CD14-positive monocyte (primary cell): Measurements from ENCODE around the gene PIP5K1B. TPM values are rescaled to one million over a fixed set of nuclear protein-coding genes. Genes with fewer than 3 reads are reported as not detected.

Experiments used
- DNase-seq, 3 donors: peaks; one replicate each; pipeline ENCODE4 v3.0.0-alpha.2; 2011 to 2022
- H2AFZ ChIP-seq: 2 replicates; pipeline ENCODE4 v1.6.0; 2012; ENCODE audit warnings: mild to moderate bottlenecking, low read depth, low read length, inconsistent platforms; ENCODE audit not compliant: insufficient read depth, poor library complexity, severe bottlenecking
- H3K27ac ChIP-seq, 2 donors: 1 replicate in 1 of 2; 2 replicates in 1 of 2; pipeline ENCODE4 v1.5.1; 2012 to 2013; ENCODE audit warnings: low read length in 2 of 2, control low read depth in 1 of 2, inconsistent platforms in 1 of 2, low read depth in 1 of 2, mild to moderate bottlenecking in 1 of 2
- H3K27me3 ChIP-seq, 2 donors: one replicate each; pipeline versions ENCODE4 v1.6.0 to v1.6.1; 2011 to 2013; ENCODE audit warnings: low read length in 2 of 2; ENCODE audit not compliant: control insufficient read depth in 2 of 2, insufficient read depth in 2 of 2
- H3K36me3 ChIP-seq, 2 donors: replicated peaks in 1 of 2; 1 replicate in 1 of 2; 2 replicates in 1 of 2; pipeline versions ENCODE4 v1.5.1 to v1.6.1; 2012 to 2013; ENCODE audit warnings: low read length in 2 of 2, control low read depth in 1 of 2, inconsistent platforms in 1 of 2, mild to moderate bottlenecking in 1 of 2; ENCODE audit not compliant: insufficient read depth in 2 of 2, control insufficient read depth in 1 of 2
- H3K4me1 ChIP-seq, 2 donors: 1 replicate in 1 of 2; 2 replicates in 1 of 2; pipeline versions ENCODE4 v1.5.1 to v1.6.1; 2012 to 2013; ENCODE audit warnings: low read length in 2 of 2, control low read depth in 1 of 2, inconsistent platforms in 1 of 2, mild to moderate bottlenecking in 1 of 2, moderate library complexity in 1 of 2; ENCODE audit not compliant: insufficient read depth in 2 of 2, control insufficient read depth in 1 of 2
- H3K4me2 ChIP-seq: replicated peaks from 2 replicates; pipeline ENCODE3; 2012; ENCODE audit warnings: low read length, moderate library complexity, mild to moderate bottlenecking; ENCODE audit not compliant: poor library complexity, severe bottlenecking; ENCODE audit errors: extremely low read depth
- H3K4me3 ChIP-seq, 3 experiments: fragments of 200-600 bp in 1 of 3; sonication (generic) in 1 of 3; replicated peaks in 1 of 3; 1 replicate in 2 of 3; 2 replicates in 1 of 3; pipeline ENCODE4 v1.5.1; 2011 to 2013; ENCODE audit warnings: low read length in 3 of 3, mild to moderate bottlenecking in 3 of 3, control low read depth in 2 of 3, low read depth in 2 of 3, inconsistent platforms in 1 of 3, moderate library complexity in 1 of 3
- H3K79me2 ChIP-seq: 2 replicates; pipeline ENCODE4 v1.6.0; 2012; ENCODE audit warnings: mild to moderate bottlenecking, control low read depth, inconsistent platforms, low read length, moderate library complexity; ENCODE audit not compliant: insufficient read depth
- H3K9ac ChIP-seq: 2 replicates; pipeline ENCODE4 v1.6.0; 2017; ENCODE audit warnings: low read length, mild to moderate bottlenecking; ENCODE audit not compliant: insufficient read depth, poor library complexity, severe bottlenecking
- H3K9me3 ChIP-seq, 2 donors: replicated peaks in 1 of 2; 1 replicate in 1 of 2; 2 replicates in 1 of 2; pipeline versions ENCODE4 v1.5.1 to v1.6.1; 2012 to 2013; ENCODE audit warnings: low read length in 2 of 2, control low read depth in 1 of 2; ENCODE audit not compliant: control insufficient read depth in 1 of 2, insufficient read depth in 1 of 2
- H4K20me1 ChIP-seq: 2 replicates; pipeline ENCODE4 v1.6.0; 2012; ENCODE audit warnings: mild to moderate bottlenecking, low read length, control low read depth, moderate library complexity; ENCODE audit not compliant: insufficient read depth
- H3K27ac Mint-ChIP-seq, 7 donors: one replicate each; pipeline ENCODE4 v1.8.0; 2020; ENCODE audit warnings: mild to moderate bottlenecking in 7 of 7, mixed read lengths in 7 of 7, moderate library complexity in 6 of 7, inconsistent platforms in 2 of 7
- H3K27me3 Mint-ChIP-seq, 3 donors: one replicate each; pipeline ENCODE4 v1.8.0; 2021 to 2022; ENCODE audit warnings: low read depth in 3 of 3, mild to moderate bottlenecking in 3 of 3, mixed read lengths in 3 of 3, moderate library complexity in 3 of 3, inconsistent platforms in 1 of 3
- H3K36me3 Mint-ChIP-seq, 2 donors: one replicate each; pipeline ENCODE4 v1.8.0; 2020; ENCODE audit warnings: mixed read lengths in 2 of 2, inconsistent platforms in 1 of 2, mild to moderate bottlenecking in 1 of 2
- H3K4me1 Mint-ChIP-seq: one replicate; pipeline ENCODE4 v1.8.0; 2020; ENCODE audit warnings: mild to moderate bottlenecking, mixed read lengths
- H3K4me3 Mint-ChIP-seq, 2 donors: one replicate each; pipeline ENCODE4 v1.8.0; 2020; ENCODE audit warnings: mild to moderate bottlenecking in 2 of 2, mixed read lengths in 2 of 2, moderate library complexity in 1 of 2
- H3K9me3 Mint-ChIP-seq, 7 donors: one replicate each; pipeline ENCODE4 v1.8.0; 2020 to 2022; ENCODE audit warnings: mixed read lengths in 7 of 7, mild to moderate bottlenecking in 6 of 7, moderate library complexity in 6 of 7, inconsistent platforms in 2 of 7
- WGBS: methylation state at CpG from one replicate; pipeline ENCODE4 v1.1.5; 2013; ENCODE audit warnings: missing lambda C conversion rate; ENCODE audit not compliant: insufficient coverage; 5-methylcytosine and 5-hydroxymethylcytosine counted together
- intact Hi-C, 2 donors: fragments of 100-400 bp; cut with micrococcal nuclease; formaldehyde crosslinking; loops; one replicate each; pipeline versions ENCODE4 v1.15.0 to v1.15.1; 2023
- polyA plus RNA-seq, 3 donors: library from polyadenylated mRNA; depleted of rRNA in 1 of 3; unstranded in 2 of 3; stranded (reverse) in 1 of 3; fragments of 300-500 nt in 2 of 3; fragments of >200 nt in 1 of 3; fragmentation: Illumina TruSeq in 2 of 3; gene quantifications; 1 replicate in 2 of 3; 2 replicates in 1 of 3; pipeline ENCODE4 v1.2.3, GENCODE V29; 2012 to 2021
- TF ChIP-seq, protein P1 (sequence below): fragments of 200-600 bp; IDR thresholded peaks from one replicate; pipeline ENCODE4 v1.8.0; 2022; ENCODE audit warnings: antibody characterized with exemption, mild to moderate bottlenecking

PIP5K1B gene
- polyA plus RNA-seq, 3 donors = 0.18 to 4.1 (median 0.87) TPM

GRCh38 chr9:68912561-68912960, 207.5 kb downstream of the PIP5K1B start:
- H3K27ac Mint-ChIP-seq = no peak overlapping the region
- intact Hi-C loops = no loop called here
- no peak for DNase-seq

GRCh38 chr9:68913054-68913453, 208.0 kb downstream of the PIP5K1B start:
- Mint-ChIP-seq H3K36me3 (peaks cover 5 to 11% of the 10 kb centered on the region in 2 donors), H3K27me3 (peaks cover 0 to 1% (median 0%) of the 10 kb centered on the region in 3 donors), H3K4me1 (peaks cover 7% of the 10 kb centered on the region), H3K27ac (no peak overlapping the region), H3K9me3 (no peaks in the 10 kb centered on the region), H3K4me3 (no peak overlapping the region)
- H3K36me3 ChIP-seq = no peaks in the 10 kb centered on the region
- H3K4me2 ChIP-seq = no peak overlapping the region
- WGBS = no CpG with 5 or more reads among the region's 1 CpG
- H2AFZ ChIP-seq = no peak overlapping the region
- H3K27ac ChIP-seq = no peak overlapping the region
- H3K9me3 ChIP-seq = no peaks in the 10 kb centered on the region
- H3K9ac ChIP-seq = no peak overlapping the region
- no peak overlapping the region for H3K4me3 ChIP-seq
- H4K20me1 ChIP-seq = no peaks in the 10 kb centered on the region
- no peaks in the 10 kb centered on the region for H3K27me3 ChIP-seq
- TF ChIP-seq, protein P1, sequence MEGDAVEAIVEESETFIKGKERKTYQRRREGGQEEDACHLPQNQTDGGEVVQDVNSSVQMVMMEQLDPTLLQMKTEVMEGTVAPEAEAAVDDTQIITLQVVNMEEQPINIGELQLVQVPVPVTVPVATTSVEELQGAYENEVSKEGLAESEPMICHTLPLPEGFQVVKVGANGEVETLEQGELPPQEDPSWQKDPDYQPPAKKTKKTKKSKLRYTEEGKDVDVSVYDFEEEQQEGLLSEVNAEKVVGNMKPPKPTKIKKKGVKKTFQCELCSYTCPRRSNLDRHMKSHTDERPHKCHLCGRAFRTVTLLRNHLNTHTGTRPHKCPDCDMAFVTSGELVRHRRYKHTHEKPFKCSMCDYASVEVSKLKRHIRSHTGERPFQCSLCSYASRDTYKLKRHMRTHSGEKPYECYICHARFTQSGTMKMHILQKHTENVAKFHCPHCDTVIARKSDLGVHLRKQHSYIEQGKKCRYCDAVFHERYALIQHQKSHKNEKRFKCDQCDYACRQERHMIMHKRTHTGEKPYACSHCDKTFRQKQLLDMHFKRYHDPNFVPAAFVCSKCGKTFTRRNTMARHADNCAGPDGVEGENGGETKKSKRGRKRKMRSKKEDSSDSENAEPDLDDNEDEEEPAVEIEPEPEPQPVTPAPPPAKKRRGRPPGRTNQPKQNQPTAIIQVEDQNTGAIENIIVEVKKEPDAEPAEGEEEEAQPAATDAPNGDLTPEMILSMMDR = no peak
- no peak for DNase-seq
- no peaks in the 10 kb centered on the region for H3K79me2 ChIP-seq
- H3K4me1 ChIP-seq = peaks cover 0 to 6% of the 10 kb centered on the region in 2 donors
- intact Hi-C loops = no loop called here

More at GRCh38 chr9:68912561-68912960, 207.5 kb downstream of the PIP5K1B start:
- Mint-ChIP-seq H3K4me1 (peaks cover 7% of the 10 kb centered on the region), H3K4me3 (no peak overlapping the region), H3K36me3 (peaks cover 2 to 8% of the 10 kb centered on the region in 2 donors), H3K9me3 (no peaks in the 10 kb centered on the region), H3K27me3 (peaks cover 0 to 1% (median 0%) of the 10 kb centered on the region in 3 donors)
- Histone ChIP-seq H3K36me3 (no peaks in the 10 kb centered on the region), H2AFZ (no peak overlapping the region), H3K4me3 (no peak overlapping the region), H3K79me2 (no peaks in the 10 kb centered on the region), H3K9ac (no peak overlapping the region), H3K27ac (no peak overlapping the region), H3K4me1 (peaks cover 0 to 6% of the 10 kb centered on the region in 2 donors), H3K27me3 (no peaks in the 10 kb centered on the region), H3K4me2 (no peak overlapping the region), H4K20me1 (no peaks in the 10 kb centered on the region), H3K9me3 (no peaks in the 10 kb centered on the region)
- TF ChIP-seq, protein P1 = no peak
